K562 (cell line): ENCODE measurements around the gene MFSD2B. TPM values are rescaled to one million over a fixed set of nuclear protein-coding genes. Genes with fewer than 3 reads are reported as not detected.

ENCODE experiments used
- ATAC-seq: fragments of 200-7000 bp; cut with Tn5 transposase; 3 replicates; pipeline ENCODE4 v1.9.1; 2020; ENCODE audit warnings: moderate library complexity
- BruUV-seq: library from RNA; stranded (reverse); fragments of 400-500 nt; replicated peaks from 2 replicates; lab custom pipeline; 2021; lab: Mats Ljungman, UMichigan
- CTCF ChIA-PET: fragments of 300-600 bp; formaldehyde crosslinking; extraction: SDS; loops from one replicate; lab custom pipeline; 2021; ENCODE audit warnings: low intra/inter-chr PET ratio; lab: Yijun Ruan, JAX
- POLR2A ChIA-PET: fragments of 300-600, 350-650 bp; sonication (Branson Sonifier 250); formaldehyde crosslinking; extraction: SDS; loops from one replicate; lab custom pipeline; 2021; ENCODE audit warnings: antibody characterized with exemption, inconsistent platforms; lab: Yijun Ruan, JAX
- DNase-seq, 4 experiments: peaks; one replicate each; pipeline versions ENCODE4 v3.0.0 to v3.0.0-alpha.2; 2011 to 2018; ENCODE audit warnings: low spot score in 3 of 4, mixed read lengths in 3 of 4; ENCODE audit errors: extremely low read depth in 1 of 4
- FAIRE-seq: peaks from 2 replicates; lab custom pipeline; 2011; peaks lifted over from hg19 to GRCh38; lab: Jason Lieb, UNC
- H2AFZ ChIP-seq: 2 replicates; pipeline ENCODE4 v1.6.0; 2011; ENCODE audit warnings: low read depth, low read length, control low read depth, inconsistent platforms
- H3K27ac ChIP-seq: fragments of 200-600 bp; 3 replicates; pipeline ENCODE4 v1.8.0; 2011; ENCODE audit warnings: low read depth, mild to moderate bottlenecking, control low read depth, inconsistent platforms, low read length, moderate library complexity, mixed read lengths; ENCODE audit errors: extremely low read depth
- H3K27me3 ChIP-seq, 2 experiments: fragments of 300-600 bp in 1 of 2; 2 replicates in 1 of 2; 3 replicates in 1 of 2; pipeline versions ENCODE4 v1.6.0 to v1.8.0; 2011; ENCODE audit warnings: inconsistent platforms in 2 of 2, low read length in 2 of 2, mild to moderate bottlenecking in 1 of 2, mixed read lengths in 1 of 2, moderate library complexity in 1 of 2; ENCODE audit not compliant: control insufficient read depth in 2 of 2, insufficient read depth in 2 of 2
- H3K36me3 ChIP-seq: fragments of 300-600 bp; 3 replicates; pipeline ENCODE4 v1.8.0; 2011; ENCODE audit warnings: mild to moderate bottlenecking, low read length, inconsistent platforms; ENCODE audit not compliant: control insufficient read depth, insufficient read depth
- H3K4me1 ChIP-seq, 2 experiments: fragments of 200-600 bp in 1 of 2; replicated peaks in 1 of 2; 2 replicates in 1 of 2; 3 replicates in 1 of 2; pipeline versions ENCODE4 v1.5.1 to v1.8.0; 2011; ENCODE audit warnings: inconsistent platforms in 2 of 2, low read length in 2 of 2, mild to moderate bottlenecking in 1 of 2, mixed read lengths in 1 of 2, moderate library complexity in 1 of 2; ENCODE audit not compliant: control insufficient read depth in 2 of 2, insufficient read depth in 2 of 2
- H3K4me2 ChIP-seq: 2 replicates; pipeline ENCODE4 v1.6.1; 2011; ENCODE audit warnings: low read length, control low read depth, inconsistent platforms, mixed read lengths; ENCODE audit not compliant: insufficient read depth
- H3K4me3 ChIP-seq: fragments of 200-600 bp; sonication (generic), shearing (Covaris generic); 2 replicates; pipeline ENCODE4 v1.5.1; 2016; ENCODE audit warnings: control low read depth, inconsistent platforms
- H3K79me2 ChIP-seq: fragments of 200-600 bp; 3 replicates; pipeline ENCODE4 v1.8.0; 2011; ENCODE audit warnings: low read length, inconsistent platforms; ENCODE audit not compliant: control insufficient read depth, insufficient read depth
- H3K9ac ChIP-seq, 2 experiments: 2 replicates each; pipeline versions ENCODE4 v1.6.0 to v1.6.1; 2011; ENCODE audit warnings: low read depth in 2 of 2, low read length in 2 of 2, control low read depth in 1 of 2, inconsistent platforms in 1 of 2, mild to moderate bottlenecking in 1 of 2, mixed read lengths in 1 of 2; ENCODE audit not compliant: insufficient read depth in 1 of 2
- H3K9me1 ChIP-seq: one replicate; pipeline ENCODE4 v1.6.0; 2011; ENCODE audit warnings: inconsistent platforms, mild to moderate bottlenecking, low read length, moderate library complexity; ENCODE audit not compliant: control insufficient read depth, insufficient read depth
- H3K9me3 ChIP-seq: replicated peaks from 2 replicates; pipeline ENCODE4 v1.5.1; 2011; ENCODE audit warnings: low read depth, low read length, inconsistent platforms; ENCODE audit not compliant: control insufficient read depth, insufficient read depth
- H4K20me1 ChIP-seq: replicated peaks from 2 replicates; pipeline ENCODE4 v1.6.1; 2011; ENCODE audit warnings: low read length, inconsistent platforms, mixed read lengths; ENCODE audit not compliant: control insufficient read depth, insufficient read depth
- CREM ChIP-seq: IDR thresholded peaks from 2 replicates; pipeline ENCODE4 v1.6.1; 2014; ENCODE audit warnings: antibody characterized with exemption, low read depth
- RAD21 ChIP-seq, 2 experiments: fragments of 250-450 bp in 1 of 2; fragments of 450-650 bp in 1 of 2; sonication (Bioruptor Pico) in 1 of 2; formaldehyde crosslinking in 1 of 2; IDR thresholded peaks in 1 of 2; conservative IDR thresholded peaks in 1 of 2; 2 replicates each; pipeline versions ENCODE4 v1.4.0 to v1.8.0; 2020 to 2022; ENCODE audit warnings: mild to moderate bottlenecking in 2 of 2, moderate library complexity in 1 of 2
- XRCC5 ChIP-seq: fragments of 200-400 bp; formaldehyde crosslinking; IDR thresholded peaks from 2 replicates; pipeline ENCODE4 v1.6.1; 2017; ENCODE audit warnings: low read depth, mild to moderate bottlenecking, low read length
- WGBS: fragments of 100-300 bp; shearing (Covaris generic); methylation state at CpG from one replicate; pipeline ENCODE4 v1.1.6; 2016; ENCODE audit warnings: low coverage, mixed read lengths; ENCODE audit not compliant: insufficient coverage; ENCODE audit errors: missing lambda C conversion rate; 5-methylcytosine and 5-hydroxymethylcytosine counted together
- in situ Hi-C: fragments of 300-500 bp; cut with MboI; formaldehyde crosslinking; loops from 4 replicates; pipeline ENCODE4 v1.15.0; 2018; ENCODE audit warnings: inconsistent platforms, mixed read lengths
- intact Hi-C: fragments of 100-400 bp; cut with micrococcal nuclease; formaldehyde crosslinking; loops from 2 replicates; pipeline ENCODE4 v1.14.2; 2022
- polyA plus RNA-seq, 8 experiments: library from polyadenylated mRNA; depleted of rRNA in 4 of 8; stranded (reverse) in 5 of 8; unstranded in 3 of 8; fragments of >200 nt; fragmentation: Nextera tagmentation in 2 of 8; fragmentation: Illumina TruSeq in 1 of 8; extraction: Ambion mirVana in 2 of 8; extraction: Trizol in 1 of 8; gene quantifications; 2 replicates each; pipeline versions ENCODE4 v1.2.1 to v1.2.3, GENCODE V29; 2011 to 2014; ENCODE audit warnings: inconsistent platforms in 1 of 8, missing spikeins in 1 of 8
- total RNA-seq, 7 experiments: library from RNA; depleted of rRNA in 6 of 7; stranded (reverse); fragments of >200 nt in 6 of 7; fragmentation: Illumina TruSeq in 2 of 7; extraction: Trizol in 2 of 7; gene quantifications; 2 replicates each; pipeline versions ENCODE4 v1.2.1 to v1.2.3, GENCODE V29; 2011 to 2021; ENCODE audit warnings: low replicate concordance in 1 of 7
- TF ChIP-seq, protein P1 (sequence below), 2 experiments: IDR thresholded peaks in 1 of 2; conservative IDR thresholded peaks in 1 of 2; 2 replicates each; pipeline ENCODE4 v1.6.1; 2016; ENCODE audit warnings: low read depth in 2 of 2, mild to moderate bottlenecking in 1 of 2, missing compliant biosample characterization in 1 of 2, missing genetic modification characterization in 1 of 2, moderate library complexity in 1 of 2
- TF ChIP-seq, protein P2 (sequence below): IDR thresholded peaks from 2 replicates; pipeline ENCODE4 v1.6.1; 2012; ENCODE audit warnings: low read depth, low read length, improper control_type of control experiment, borderline replicate concordance
- TF ChIP-seq, protein P3 (sequence below), 2 experiments: fragments of 450-650 bp; formaldehyde crosslinking in 1 of 2; IDR thresholded peaks; 2 replicates each; pipeline versions ENCODE4 v1.4.0 to v1.6.1; 2014 to 2020; ENCODE audit warnings: mild to moderate bottlenecking in 2 of 2, borderline replicate concordance in 1 of 2, low read depth in 1 of 2

MFSD2B gene
- total and polyA plus RNA-seq, 9 of the 15 experiments (the other 6 are each of a cell fraction or from before 2014, with no cell fraction given): 2.6 to 10.9 (median 6.8) TPM

- WGBS: 52% methylated on average over 2 of the region's 2 CpGs
- TF ChIP-seq, protein P1, sequence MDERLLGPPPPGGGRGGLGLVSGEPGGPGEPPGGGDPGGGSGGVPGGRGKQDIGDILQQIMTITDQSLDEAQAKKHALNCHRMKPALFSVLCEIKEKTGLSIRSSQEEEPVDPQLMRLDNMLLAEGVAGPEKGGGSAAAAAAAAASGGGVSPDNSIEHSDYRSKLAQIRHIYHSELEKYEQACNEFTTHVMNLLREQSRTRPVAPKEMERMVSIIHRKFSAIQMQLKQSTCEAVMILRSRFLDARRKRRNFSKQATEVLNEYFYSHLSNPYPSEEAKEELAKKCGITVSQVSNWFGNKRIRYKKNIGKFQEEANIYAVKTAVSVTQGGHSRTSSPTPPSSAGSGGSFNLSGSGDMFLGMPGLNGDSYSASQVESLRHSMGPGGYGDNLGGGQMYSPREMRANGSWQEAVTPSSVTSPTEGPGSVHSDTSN (CRISPR knock-in tag; IDR thresholded peaks at IDR 0.05; ENCODE audit: low read depth): no peak
- TF ChIP-seq, protein P1 (tag; conservative IDR thresholded peaks at IDR 0.05; ENCODE audit: low read depth): 0 out of 2 replicates have a peak, but pooled peaks have one; percentile 13
- no peak for TF ChIP-seq XRCC5
- TF ChIP-seq RAD21 (CRISPR knock-in tag; conservative IDR thresholded peaks at IDR 0.05 in 1 of 2, IDR thresholded peaks at IDR 0.05 in 1 of 2): peak; percentile 61 to 71
- TF ChIP-seq, protein P2, sequence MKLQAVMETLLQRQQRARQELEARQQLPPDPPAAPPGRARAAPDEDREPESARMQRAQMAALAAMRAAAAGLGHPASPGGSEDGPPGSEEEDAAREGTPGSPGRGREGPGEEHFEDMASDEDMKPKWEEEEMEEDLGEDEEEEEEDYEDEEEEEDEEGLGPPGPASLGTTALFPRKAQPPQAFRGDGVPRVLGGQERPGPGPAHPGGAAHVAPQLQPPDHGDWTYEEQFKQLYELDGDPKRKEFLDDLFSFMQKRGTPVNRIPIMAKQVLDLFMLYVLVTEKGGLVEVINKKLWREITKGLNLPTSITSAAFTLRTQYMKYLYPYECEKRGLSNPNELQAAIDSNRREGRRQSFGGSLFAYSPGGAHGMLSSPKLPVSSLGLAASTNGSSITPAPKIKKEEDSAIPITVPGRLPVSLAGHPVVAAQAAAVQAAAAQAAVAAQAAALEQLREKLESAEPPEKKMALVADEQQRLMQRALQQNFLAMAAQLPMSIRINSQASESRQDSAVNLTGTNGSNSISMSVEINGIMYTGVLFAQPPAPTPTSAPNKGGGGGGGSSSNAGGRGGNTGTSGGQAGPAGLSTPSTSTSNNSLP: peak; percentile 65; the same call in 1 of the 2 replicates
- TF ChIP-seq, protein P3, sequence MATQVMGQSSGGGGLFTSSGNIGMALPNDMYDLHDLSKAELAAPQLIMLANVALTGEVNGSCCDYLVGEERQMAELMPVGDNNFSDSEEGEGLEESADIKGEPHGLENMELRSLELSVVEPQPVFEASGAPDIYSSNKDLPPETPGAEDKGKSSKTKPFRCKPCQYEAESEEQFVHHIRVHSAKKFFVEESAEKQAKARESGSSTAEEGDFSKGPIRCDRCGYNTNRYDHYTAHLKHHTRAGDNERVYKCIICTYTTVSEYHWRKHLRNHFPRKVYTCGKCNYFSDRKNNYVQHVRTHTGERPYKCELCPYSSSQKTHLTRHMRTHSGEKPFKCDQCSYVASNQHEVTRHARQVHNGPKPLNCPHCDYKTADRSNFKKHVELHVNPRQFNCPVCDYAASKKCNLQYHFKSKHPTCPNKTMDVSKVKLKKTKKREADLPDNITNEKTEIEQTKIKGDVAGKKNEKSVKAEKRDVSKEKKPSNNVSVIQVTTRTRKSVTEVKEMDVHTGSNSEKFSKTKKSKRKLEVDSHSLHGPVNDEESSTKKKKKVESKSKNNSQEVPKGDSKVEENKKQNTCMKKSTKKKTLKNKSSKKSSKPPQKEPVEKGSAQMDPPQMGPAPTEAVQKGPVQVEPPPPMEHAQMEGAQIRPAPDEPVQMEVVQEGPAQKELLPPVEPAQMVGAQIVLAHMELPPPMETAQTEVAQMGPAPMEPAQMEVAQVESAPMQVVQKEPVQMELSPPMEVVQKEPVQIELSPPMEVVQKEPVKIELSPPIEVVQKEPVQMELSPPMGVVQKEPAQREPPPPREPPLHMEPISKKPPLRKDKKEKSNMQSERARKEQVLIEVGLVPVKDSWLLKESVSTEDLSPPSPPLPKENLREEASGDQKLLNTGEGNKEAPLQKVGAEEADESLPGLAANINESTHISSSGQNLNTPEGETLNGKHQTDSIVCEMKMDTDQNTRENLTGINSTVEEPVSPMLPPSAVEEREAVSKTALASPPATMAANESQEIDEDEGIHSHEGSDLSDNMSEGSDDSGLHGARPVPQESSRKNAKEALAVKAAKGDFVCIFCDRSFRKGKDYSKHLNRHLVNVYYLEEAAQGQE (IDR thresholded peaks at IDR 0.05; ENCODE audit: borderline replicate concordance): peak; percentile 69; the same call in 1 of the 2 replicates
- TF ChIP-seq, protein P3 (CRISPR knock-in tag; IDR thresholded peaks at IDR 0.05; ENCODE audit: low read depth): no peak
- TF ChIP-seq CREM: peak; percentile 60; the same call in 1 of the 2 replicates
These were observed 21.5 kb upstream of the MFSD2B start for GRCh38 chr2:23988371-23988770.

More at GRCh38 chr2:23988371-23988770, 21.5 kb upstream of the MFSD2B start:
- FAIRE-seq (peak; percentile 48), DNase-seq (peak in 1 of 4 experiments; percentile 37), ATAC-seq (peak; percentile 88)
- H3K36me3 ChIP-seq: peaks cover 24% of the 10 kb centered on the region
- H3K4me1 ChIP-seq: no peaks in the 10 kb centered on the region
- intact Hi-C loops: no loop called here
- no peaks in the 10 kb centered on the region for H3K27me3 ChIP-seq
- H3K9me1 ChIP-seq: no peaks in the 10 kb centered on the region
- no peak overlapping the region for H2AFZ ChIP-seq
- no peaks in the 10 kb centered on the region for H3K9me3 ChIP-seq
- no TSS peak for BruUV-seq
- no peak overlapping the region for H3K4me2 ChIP-seq
- POLR2A ChIA-PET: no interaction called here
- in situ Hi-C loops: no loop called here
- no peak overlapping the region for H3K4me3 ChIP-seq
- H4K20me1 ChIP-seq: no peaks in the 10 kb centered on the region
- H3K79me2 ChIP-seq: no peaks in the 10 kb centered on the region
- H3K9ac ChIP-seq: no peak overlapping the region
- no peak overlapping the region for H3K27ac ChIP-seq
- CTCF ChIA-PET: interaction anchor here (0.6 to 0.7 kb wide), 2 partner anchors 96 to 176 kb away, joined by 3 read pairs; no protein-coding TSS in a partner anchor
